ENCODE measurements around the gene PPP2R5B. TPM values are rescaled to one million over a fixed set of nuclear protein-coding genes. Genes with fewer than 3 reads are reported as not detected.

PPP2R5B gene
- 8.7 to 10.2 TPM (median 9.1 TPM) in 3 replicates for total RNA-seq (2021)
- Bru-seq, nascent RNA = percentile 35 among the genes with signal in this experiment
- long read RNA-seq, experiment 1, transcript PPP2R5B-201 (14 exons, 2,745 nt) = major isoform, 25 of 39 reads
- long read RNA-seq, experiment 1, partial matches to known transcripts = 7 of 39 reads
- long read RNA-seq, experiment 1, other reads (novel, unspliced or antisense) = 7 of 39 reads
- long read RNA-seq, experiment 2, transcript PPP2R5B-201 (14 exons, 2,745 nt) = major isoform, 5 of 8 reads
- long read RNA-seq, experiment 2, partial matches to known transcripts = 1 of 8 reads
- long read RNA-seq, experiment 2, other reads (novel, unspliced or antisense) = 2 of 8 reads
- long read RNA-seq, experiment 3 = 0 reads

DNA sequence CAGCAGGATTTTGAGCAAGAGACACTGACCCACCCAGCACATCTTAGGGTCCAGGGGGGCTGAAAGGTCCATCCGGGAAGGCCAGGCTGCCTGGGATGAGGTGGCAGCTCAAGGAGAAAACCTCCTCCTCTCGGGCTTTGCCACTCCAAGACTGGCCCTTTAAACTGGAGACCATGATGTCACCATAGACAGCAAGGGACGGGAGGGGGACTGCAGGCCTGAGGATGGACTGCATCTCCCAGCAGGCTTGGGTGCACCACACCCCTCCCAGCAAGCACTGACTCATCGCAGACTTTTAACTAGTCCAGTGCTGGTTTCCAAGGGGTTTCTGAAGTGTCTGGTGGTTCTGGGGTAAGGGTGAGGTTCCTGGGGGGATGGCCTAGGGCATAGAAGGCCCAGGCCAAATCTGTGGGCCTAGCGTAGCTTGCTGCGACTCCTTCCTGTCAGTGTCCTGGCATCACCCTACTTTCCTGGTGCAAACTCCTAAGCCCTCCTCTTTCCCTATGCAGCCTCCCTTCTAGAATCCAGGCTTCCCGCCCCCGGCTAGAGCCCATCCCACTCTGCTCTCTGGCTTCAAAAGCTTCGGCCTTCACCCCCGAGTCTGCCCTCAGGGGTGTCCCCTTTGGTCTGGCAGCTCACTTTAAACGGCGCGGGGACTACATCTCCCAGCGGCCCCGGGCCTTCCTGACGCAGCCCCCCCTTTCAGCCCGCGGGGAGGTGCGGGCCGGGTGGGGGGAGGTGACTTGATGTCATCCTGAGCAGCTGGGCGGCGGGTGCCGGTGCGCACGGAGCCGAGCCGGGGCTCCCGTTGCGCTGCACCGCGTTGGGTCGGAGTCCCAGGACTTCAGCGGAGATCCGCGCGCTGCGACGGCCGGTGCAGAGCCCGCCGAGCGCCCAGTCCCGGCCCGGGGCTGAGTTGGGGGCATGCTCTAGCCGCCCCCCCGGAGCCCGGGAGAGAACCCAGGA is at the start of gene PPP2R5B:
PPP2R5B (plus strand) TSS at position 746 of the 966 bp plus-strand sequence. CDS start 1,046 bp downstream, outside the sequence.
- Mint-ChIP-seq H3K4me3 (peak within 1 kb of the TSS; percentile 93), H3K27ac (peak within 1 kb of the TSS; percentile 99), H3K27me3 (ENCODE audit: low read depth) (no peaks in the 10 kb centered on the region), H3K9me3 (no peaks in the 10 kb centered on the region), H3K4me1 (no peaks in the 10 kb centered on the region; the same call in 1 of the 2 replicates), H3K36me3 (no peaks in the 10 kb centered on the region)
- ChIA-PET POLR2A (interaction anchor here (0.6 to 1.1 kb wide), 4 partner anchors 10 to 159 kb away, joined by 3 to 5 read pairs (median 3); partner anchors contain the start of genes CDCA5 and GPHA2), CTCF (interaction anchor here (0.6 to 1.9 kb wide), 13 partner anchors 8 to 235 kb away, joined by 3 to 13 read pairs (median 3); partner anchors contain the start of genes ARL2, BATF2 and MAP4K2)
- DNase-seq (ENCODE audit: low spot score) (peak; percentile 85), ATAC-seq (peak; percentile 91)
- no peak for TF ChIP-seq TEAD4 (CRISPR knock-in tag; IDR thresholded peaks at IDR 0.05)
- TF ChIP-seq MXD4 (CRISPR knock-in tag; IDR thresholded peaks at IDR 0.05; ENCODE audit: borderline replicate concordance) = no peak
- peak; percentile 16; the same call in 1 of the 2 replicates for TF ChIP-seq MAX (CRISPR knock-in tag; IDR thresholded peaks at IDR 0.05)
- peak; percentile 29; the same call in 1 of the 2 replicates for TF ChIP-seq HMGXB4 (CRISPR knock-in tag; IDR thresholded peaks at IDR 0.05)
- TF ChIP-seq ZMAT4 (CRISPR knock-in tag; IDR thresholded peaks at IDR 0.05) = no peak
- no peak for TF ChIP-seq IRF2 (CRISPR knock-in tag; IDR thresholded peaks at IDR 0.05; ENCODE audit: borderline replicate concordance, low read depth)
- TF ChIP-seq ETV6 (CRISPR knock-in tag; IDR thresholded peaks at IDR 0.05) = no peak
- no peak for TF ChIP-seq NR2C2 (CRISPR knock-in tag; IDR thresholded peaks at IDR 0.05)
- TF ChIP-seq E2F5 (CRISPR knock-in tag; IDR thresholded peaks at IDR 0.05) = peak; percentile 52
- TF ChIP-seq, protein P1, sequence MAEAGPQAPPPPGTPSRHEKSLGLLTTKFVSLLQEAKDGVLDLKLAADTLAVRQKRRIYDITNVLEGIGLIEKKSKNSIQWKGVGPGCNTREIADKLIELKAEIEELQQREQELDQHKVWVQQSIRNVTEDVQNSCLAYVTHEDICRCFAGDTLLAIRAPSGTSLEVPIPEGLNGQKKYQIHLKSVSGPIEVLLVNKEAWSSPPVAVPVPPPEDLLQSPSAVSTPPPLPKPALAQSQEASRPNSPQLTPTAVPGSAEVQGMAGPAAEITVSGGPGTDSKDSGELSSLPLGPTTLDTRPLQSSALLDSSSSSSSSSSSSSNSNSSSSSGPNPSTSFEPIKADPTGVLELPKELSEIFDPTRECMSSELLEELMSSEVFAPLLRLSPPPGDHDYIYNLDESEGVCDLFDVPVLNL (CRISPR knock-in tag; IDR thresholded peaks at IDR 0.05; ENCODE audit: borderline replicate concordance, low read depth) = no peak
- TF ChIP-seq CBFB (CRISPR knock-in tag; IDR thresholded peaks at IDR 0.05; ENCODE audit: low read depth) = no peak
- peak; percentile 13 for TF ChIP-seq FOXP4 (CRISPR knock-in tag; IDR thresholded peaks at IDR 0.05)
- TF ChIP-seq EMX1 (CRISPR knock-in tag; IDR thresholded peaks at IDR 0.05) = no peak
- peak; percentile 52 for TF ChIP-seq SP1 (CRISPR knock-in tag; conservative IDR thresholded peaks at IDR 0.05)
- TF ChIP-seq NR1H2 (CRISPR knock-in tag; IDR thresholded peaks at IDR 0.05) = no peak
- TF ChIP-seq NFYB (CRISPR knock-in tag; conservative IDR thresholded peaks at IDR 0.05; ENCODE audit: low read depth) = no peak
- no peak for TF ChIP-seq CTCF (IDR thresholded peaks at IDR 0.05)
- no peak for TF ChIP-seq OVOL2 (CRISPR knock-in tag; IDR thresholded peaks at IDR 0.05; ENCODE audit: borderline replicate concordance)
- no peak for TF ChIP-seq ZNF232 (CRISPR knock-in tag; IDR thresholded peaks at IDR 0.05)
- no peak for TF ChIP-seq NFATC4 (CRISPR knock-in tag; IDR thresholded peaks at IDR 0.05)
- no peak for TF ChIP-seq RORB (CRISPR knock-in tag; IDR thresholded peaks at IDR 0.05)
- TF ChIP-seq, protein P2, sequence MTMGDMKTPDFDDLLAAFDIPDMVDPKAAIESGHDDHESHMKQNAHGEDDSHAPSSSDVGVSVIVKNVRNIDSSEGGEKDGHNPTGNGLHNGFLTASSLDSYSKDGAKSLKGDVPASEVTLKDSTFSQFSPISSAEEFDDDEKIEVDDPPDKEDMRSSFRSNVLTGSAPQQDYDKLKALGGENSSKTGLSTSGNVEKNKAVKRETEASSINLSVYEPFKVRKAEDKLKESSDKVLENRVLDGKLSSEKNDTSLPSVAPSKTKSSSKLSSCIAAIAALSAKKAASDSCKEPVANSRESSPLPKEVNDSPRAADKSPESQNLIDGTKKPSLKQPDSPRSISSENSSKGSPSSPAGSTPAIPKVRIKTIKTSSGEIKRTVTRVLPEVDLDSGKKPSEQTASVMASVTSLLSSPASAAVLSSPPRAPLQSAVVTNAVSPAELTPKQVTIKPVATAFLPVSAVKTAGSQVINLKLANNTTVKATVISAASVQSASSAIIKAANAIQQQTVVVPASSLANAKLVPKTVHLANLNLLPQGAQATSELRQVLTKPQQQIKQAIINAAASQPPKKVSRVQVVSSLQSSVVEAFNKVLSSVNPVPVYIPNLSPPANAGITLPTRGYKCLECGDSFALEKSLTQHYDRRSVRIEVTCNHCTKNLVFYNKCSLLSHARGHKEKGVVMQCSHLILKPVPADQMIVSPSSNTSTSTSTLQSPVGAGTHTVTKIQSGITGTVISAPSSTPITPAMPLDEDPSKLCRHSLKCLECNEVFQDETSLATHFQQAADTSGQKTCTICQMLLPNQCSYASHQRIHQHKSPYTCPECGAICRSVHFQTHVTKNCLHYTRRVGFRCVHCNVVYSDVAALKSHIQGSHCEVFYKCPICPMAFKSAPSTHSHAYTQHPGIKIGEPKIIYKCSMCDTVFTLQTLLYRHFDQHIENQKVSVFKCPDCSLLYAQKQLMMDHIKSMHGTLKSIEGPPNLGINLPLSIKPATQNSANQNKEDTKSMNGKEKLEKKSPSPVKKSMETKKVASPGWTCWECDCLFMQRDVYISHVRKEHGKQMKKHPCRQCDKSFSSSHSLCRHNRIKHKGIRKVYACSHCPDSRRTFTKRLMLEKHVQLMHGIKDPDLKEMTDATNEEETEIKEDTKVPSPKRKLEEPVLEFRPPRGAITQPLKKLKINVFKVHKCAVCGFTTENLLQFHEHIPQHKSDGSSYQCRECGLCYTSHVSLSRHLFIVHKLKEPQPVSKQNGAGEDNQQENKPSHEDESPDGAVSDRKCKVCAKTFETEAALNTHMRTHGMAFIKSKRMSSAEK (CRISPR knock-in tag; IDR thresholded peaks at IDR 0.05; ENCODE audit: borderline replicate concordance) = no peak
